DLD1 (cell line): Measurements from ENCODE around the gene C11orf97.

ENCODE experiments used
- in situ Hi-C: cut with HindIII; loops from 2 replicates; pipeline ENCODE4 v1.10.0; 2017; ENCODE audit warnings: low sequenced_read_pairs

The C11orf97 gene

GRCh38 chr11:94524341-94524740, 12.1 kb downstream of the C11orf97 start:
- in situ Hi-C loops, result no loop called here

GRCh38 chr11:94525546-94526324, 13.5 kb downstream of the C11orf97 start:
- in situ Hi-C loops, result no loop called here

GRCh38 chr11:94526645-94527438, 14.6 kb downstream of the C11orf97 start:
- in situ Hi-C loops, result no loop called here

GRCh38 chr11:94528551-94528950, 16.3 kb downstream of the C11orf97 start:
- in situ Hi-C loops, result no loop called here

- in situ Hi-C loops, result loop anchor here (5.0 kb wide), 1 partner anchor 80 kb away; no protein-coding TSS in a partner anchor
Measured at GRCh38 chr11:94532211-94532610, 19.9 kb downstream of the C11orf97 start.

- in situ Hi-C loops, result loop anchor here (5.0 kb wide), 1 partner anchor 79 kb away; no protein-coding TSS in a partner anchor
Measured at GRCh38 chr11:94533206-94533605, 20.9 kb downstream of the C11orf97 start.

GRCh38 chr11:94533696-94534630, 21.7 kb downstream of the C11orf97 start:
- in situ Hi-C loops, result loop anchor here (5.0 kb wide), 1 partner anchor 78 kb away; no protein-coding TSS in a partner anchor

- in situ Hi-C loops, result no loop called here
Measured at GRCh38 chr11:94536386-94536785, 24.1 kb downstream of the C11orf97 start.

GRCh38 chr11:94537031-94537600, 24.9 kb downstream of the C11orf97 start:
- in situ Hi-C loops, result no loop called here

- in situ Hi-C loops, result no loop called here
Measured at GRCh38 chr11:94539420-94539819, 27.2 kb downstream of the C11orf97 start.

- in situ Hi-C loops, result no loop called here
Measured at GRCh38 chr11:94543695-94544645, 31.7 kb downstream of the C11orf97 start, which contains the start of gene FUT4. Gene FUT4 (plus strand): TSS chr11:94543921. CDS start chr11:94544134, 213 bp downstream.

GRCh38 chr11:94544646-94545263, 32.5 kb downstream of the C11orf97 start:
- in situ Hi-C loops, result no loop called here

- in situ Hi-C loops, result no loop called here
Measured at GRCh38 chr11:94545264-94546161, 33.3 kb downstream of the C11orf97 start.

GRCh38 chr11:94546162-94546470, 33.9 kb downstream of the C11orf97 start:
- in situ Hi-C loops, result no loop called here

- in situ Hi-C loops, result no loop called here
Measured at GRCh38 chr11:94546886-94547285, 34.6 kb downstream of the C11orf97 start.

- in situ Hi-C loops, result no loop called here
Measured at GRCh38 chr11:94549146-94549545, 36.9 kb downstream of the C11orf97 start.

- in situ Hi-C loops, result no loop called here
Measured at GRCh38 chr11:94550513-94550912, 38.3 kb downstream of the C11orf97 start.

- in situ Hi-C loops, result no loop called here
Measured at GRCh38 chr11:94553938-94554337, 41.7 kb downstream of the C11orf97 start.
